Immature natural killer cell (primary cell): Measurements from ENCODE around the gene FAN1. TPM values are rescaled to one million over a fixed set of nuclear protein-coding genes. Genes with fewer than 3 reads are reported as not detected.

ENCODE experiments used
- DNase-seq, 3 donors: peaks; one replicate each; pipeline ENCODE4 v3.0.0; 2022; ENCODE audit warnings: mixed read lengths in 1 of 3
- H3K27ac Mint-ChIP-seq, 6 donors: one replicate each; pipeline ENCODE4 v1.8.0; 2020; ENCODE audit warnings: mixed read lengths in 6 of 6, mild to moderate bottlenecking in 5 of 6, inconsistent platforms in 4 of 6, moderate library complexity in 3 of 6
- H3K27me3 Mint-ChIP-seq, 3 donors: one replicate each; pipeline ENCODE4 v1.8.0; 2020 to 2021; ENCODE audit warnings: low read depth in 3 of 3, mild to moderate bottlenecking in 3 of 3, mixed read lengths in 3 of 3, moderate library complexity in 3 of 3, inconsistent platforms in 1 of 3
- H3K36me3 Mint-ChIP-seq, 3 donors: one replicate each; pipeline ENCODE4 v1.8.0; 2020; ENCODE audit warnings: mixed read lengths in 3 of 3, inconsistent platforms in 2 of 3, mild to moderate bottlenecking in 2 of 3
- H3K4me1 Mint-ChIP-seq, 2 donors: one replicate each; pipeline ENCODE4 v1.8.0; 2020; ENCODE audit warnings: inconsistent platforms in 2 of 2, mild to moderate bottlenecking in 2 of 2, mixed read lengths in 2 of 2, moderate library complexity in 1 of 2
- H3K4me3 Mint-ChIP-seq, 5 donors: one replicate each; pipeline ENCODE4 v1.8.0; 2020; ENCODE audit warnings: mild to moderate bottlenecking in 5 of 5, mixed read lengths in 5 of 5, inconsistent platforms in 3 of 5, moderate library complexity in 3 of 5
- H3K9me3 Mint-ChIP-seq, 6 donors: one replicate each; pipeline ENCODE4 v1.8.0; 2020; ENCODE audit warnings: mild to moderate bottlenecking in 6 of 6, mixed read lengths in 6 of 6, inconsistent platforms in 4 of 6, moderate library complexity in 3 of 6
- polyA plus RNA-seq, 3 donors: library from polyadenylated mRNA; unstranded; fragments of 300-500 nt; fragmentation: Illumina TruSeq; gene quantifications; one replicate each; pipeline ENCODE4 v1.2.3, GENCODE V29; 2021

Gene FAN1
- polyA plus RNA-seq, 3 donors from 2014 or later = 4.2 to 6.3 (median 5.2) TPM

GRCh38 chr15:30924353-30924752 lies 20.6 kb downstream of the FAN1 start:
- H3K4me1 Mint-ChIP-seq = no peaks in the 10 kb centered on the region
- H3K27ac Mint-ChIP-seq = no peak overlapping the region
- H3K9me3 Mint-ChIP-seq = no peaks in the 10 kb centered on the region
- peaks cover 0 to 4% (median 0%) of the 10 kb centered on the region in 3 donors for H3K27me3 Mint-ChIP-seq
- peaks cover 14 to 48% (median 25%) of the 10 kb centered on the region in 3 donors for H3K36me3 Mint-ChIP-seq
- DNase-seq = no peak
- no peak overlapping the region for H3K4me3 Mint-ChIP-seq

- H3K27ac Mint-ChIP-seq = no peak overlapping the region
These were observed 22.0 kb downstream of the FAN1 start for GRCh38 chr15:30925686-30926085.

DNA sequence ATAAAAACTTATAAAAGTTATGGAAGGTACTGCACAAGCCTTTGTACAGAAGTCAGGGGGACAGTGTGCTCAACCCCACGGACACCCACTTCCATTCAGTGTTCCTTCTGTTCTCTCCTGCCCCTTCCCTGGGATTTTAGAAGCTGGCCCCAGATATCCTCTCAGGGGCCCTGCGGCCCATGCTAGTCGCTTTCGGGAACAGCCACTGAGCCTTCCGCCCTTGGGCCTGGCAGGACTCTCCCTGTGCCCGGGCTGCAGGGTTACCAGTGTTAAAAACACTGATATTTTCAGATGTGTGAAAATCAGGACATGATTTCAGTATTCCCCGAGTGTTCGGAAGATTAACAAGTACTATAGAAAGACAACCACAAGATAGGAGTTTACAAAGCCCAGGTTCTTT lies 22.4 kb downstream of the FAN1 start:
- Mint-ChIP-seq H3K4me3 (no peak overlapping the region), H3K27ac (peak overlapping the region in 1 of 6 donors; percentile 38), H3K9me3 (no peaks in the 10 kb centered on the region), H3K27me3 (peaks cover 0 to 2% (median 0%) of the 10 kb centered on the region in 3 donors), H3K4me1 (no peaks in the 10 kb centered on the region), H3K36me3 (peaks cover 13 to 50% (median 26%) of the 10 kb centered on the region in 3 donors)
- DNase-seq = no peak

More at GRCh38 chr15:30925686-30926085, 22.0 kb downstream of the FAN1 start:
- H3K9me3 Mint-ChIP-seq = no peaks in the 10 kb centered on the region
- H3K27me3 Mint-ChIP-seq = peaks cover 0 to 4% (median 0%) of the 10 kb centered on the region in 3 donors
- peaks cover 14 to 52% (median 26%) of the 10 kb centered on the region in 3 donors for H3K36me3 Mint-ChIP-seq
- H3K4me3 Mint-ChIP-seq = no peak overlapping the region
- H3K4me1 Mint-ChIP-seq = no peaks in the 10 kb centered on the region
- no peak for DNase-seq

GRCh38 chr15:30927148-30927761 lies 23.5 kb downstream of the FAN1 start:
- Mint-ChIP-seq H3K36me3 (peaks cover 8 to 47% (median 25%) of the 10 kb centered on the region in 3 donors), H3K4me1 (no peaks in the 10 kb centered on the region), H3K27ac (peak overlapping the region in 1 of 6 donors; percentile 56), H3K4me3 (no peak overlapping the region), H3K9me3 (no peaks in the 10 kb centered on the region), H3K27me3 (peaks cover 0 to 2% (median 0%) of the 10 kb centered on the region in 3 donors)
- no peak for DNase-seq

DNA sequence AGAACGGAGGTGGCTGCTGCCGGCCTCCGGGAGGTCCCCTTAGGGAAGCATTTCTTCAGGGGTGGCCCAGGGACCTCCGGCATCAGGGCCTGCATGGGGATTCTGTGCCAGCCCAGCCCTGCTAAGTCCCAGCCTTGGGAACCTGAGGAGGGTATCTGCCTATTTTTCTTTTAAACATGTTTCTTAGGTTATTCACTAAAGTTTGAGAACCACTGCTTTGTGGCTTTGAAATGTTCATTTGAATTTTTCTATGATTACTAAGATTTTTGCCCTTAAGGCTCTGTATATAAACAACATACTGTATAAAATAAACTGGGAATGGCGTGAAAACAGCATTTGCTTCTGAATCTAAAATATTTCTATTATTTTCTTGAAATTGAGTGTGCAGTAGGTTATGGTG lies 24.4 kb downstream of the FAN1 start:
- Mint-ChIP-seq H3K27ac (no peak overlapping the region), H3K27me3 (peaks cover 0 to 2% (median 0%) of the 10 kb centered on the region in 3 donors), H3K4me3 (no peak overlapping the region), H3K36me3 (peaks cover 4 to 38% (median 23%) of the 10 kb centered on the region in 3 donors), H3K9me3 (no peaks in the 10 kb centered on the region), H3K4me1 (no peaks in the 10 kb centered on the region)
- DNase-seq = no peak

- no peak for DNase-seq
- Mint-ChIP-seq H3K4me3 (no peak overlapping the region), H3K27me3 (peaks cover 0 to 2% (median 0%) of the 10 kb centered on the region in 3 donors), H3K9me3 (no peaks in the 10 kb centered on the region), H3K36me3 (peaks cover 8 to 34% (median 16%) of the 10 kb centered on the region in 3 donors), H3K27ac (no peak overlapping the region), H3K4me1 (no peaks in the 10 kb centered on the region)
These were observed 25.5 kb downstream of the FAN1 start for GRCh38 chr15:30929064-30929669.

DNA sequence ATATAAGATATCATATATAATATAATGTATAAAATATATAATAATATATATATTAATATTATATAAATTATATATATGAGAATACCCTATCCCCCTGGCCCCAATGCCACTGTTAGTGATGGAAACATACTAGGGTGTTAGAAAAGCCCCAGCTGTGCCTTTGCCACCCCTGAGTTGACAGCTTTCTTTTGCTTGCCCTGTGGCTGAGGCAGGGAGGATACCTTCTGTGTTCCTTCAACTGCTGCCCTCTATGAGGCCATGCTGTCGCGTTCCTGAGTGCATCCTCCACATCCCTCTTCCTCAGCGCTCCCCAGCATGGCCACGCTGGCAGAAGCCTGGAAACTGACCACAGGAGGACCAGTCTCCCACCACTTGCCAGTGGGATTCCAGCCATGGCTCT lies 26.3 kb downstream of the FAN1 start:
- Mint-ChIP-seq H3K9me3 (no peaks in the 10 kb centered on the region), H3K4me3 (no peak overlapping the region), H3K27ac (no peak overlapping the region), H3K27me3 (peaks cover 0 to 2% (median 0%) of the 10 kb centered on the region in 3 donors), H3K36me3 (peaks cover 9 to 34% (median 16%) of the 10 kb centered on the region in 3 donors), H3K4me1 (no peaks in the 10 kb centered on the region)
- DNase-seq = no peak

DNA sequence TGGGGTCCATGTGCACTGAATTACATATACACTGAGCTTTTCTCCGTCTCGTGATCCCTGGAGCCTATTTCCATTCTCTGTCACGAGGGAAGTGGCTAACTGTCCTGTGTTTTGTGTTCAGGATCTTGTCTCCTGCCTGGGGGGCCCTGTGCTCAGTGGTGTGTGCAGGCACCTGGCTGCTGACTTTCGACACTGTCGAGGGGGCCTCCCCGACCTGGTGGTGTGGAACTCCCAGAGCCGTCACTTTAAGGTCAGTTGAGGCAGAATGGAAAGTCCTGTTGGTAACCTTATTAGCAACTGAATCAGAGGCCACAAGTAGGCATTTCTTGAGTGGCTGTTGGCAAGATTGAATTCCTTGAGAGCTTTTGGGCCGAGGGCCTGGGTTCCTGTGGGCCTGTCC lies 26.7 kb downstream of the FAN1 start:
- H3K27me3 Mint-ChIP-seq = peaks cover 0 to 2% (median 0%) of the 10 kb centered on the region in 3 donors
- H3K36me3 Mint-ChIP-seq = peaks cover 9 to 34% (median 16%) of the 10 kb centered on the region in 3 donors
- H3K4me3 Mint-ChIP-seq = no peak overlapping the region
- no peaks in the 10 kb centered on the region for H3K4me1 Mint-ChIP-seq
- H3K27ac Mint-ChIP-seq = no peak overlapping the region
- H3K9me3 Mint-ChIP-seq = no peaks in the 10 kb centered on the region
- no peak for DNase-seq

DNA sequence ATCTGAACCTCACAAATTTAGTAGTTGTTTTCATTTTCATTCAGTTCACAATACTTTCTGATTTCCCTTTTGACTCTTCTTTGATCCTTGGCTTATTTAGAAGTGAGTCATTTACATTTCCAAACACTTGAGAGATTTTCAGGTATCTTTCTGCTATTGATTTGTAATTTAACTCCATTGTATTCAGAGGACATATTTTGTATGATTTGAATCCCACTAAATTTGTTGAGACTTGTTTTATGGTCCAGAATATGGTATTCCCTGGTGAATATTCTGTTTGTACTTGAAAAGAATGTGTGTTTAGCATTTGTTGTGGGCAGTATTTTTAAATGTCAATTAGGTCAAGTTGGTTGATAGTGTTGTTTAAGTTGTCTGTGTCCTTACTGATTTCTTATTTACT lies 29.6 kb downstream of the FAN1 start:
- no peak overlapping the region for H3K4me3 Mint-ChIP-seq
- no peak for DNase-seq
- peak overlapping the region in 3 of 6 donors; percentile 4 to 66 (median 8) for H3K27ac Mint-ChIP-seq
- no peaks in the 10 kb centered on the region for H3K9me3 Mint-ChIP-seq
- H3K27me3 Mint-ChIP-seq = peaks cover 0 to 1% (median 0%) of the 10 kb centered on the region in 3 donors
- peaks cover 5 to 33% (median 8%) of the 10 kb centered on the region in 3 donors for H3K36me3 Mint-ChIP-seq
- H3K4me1 Mint-ChIP-seq = no peaks in the 10 kb centered on the region

DNA sequence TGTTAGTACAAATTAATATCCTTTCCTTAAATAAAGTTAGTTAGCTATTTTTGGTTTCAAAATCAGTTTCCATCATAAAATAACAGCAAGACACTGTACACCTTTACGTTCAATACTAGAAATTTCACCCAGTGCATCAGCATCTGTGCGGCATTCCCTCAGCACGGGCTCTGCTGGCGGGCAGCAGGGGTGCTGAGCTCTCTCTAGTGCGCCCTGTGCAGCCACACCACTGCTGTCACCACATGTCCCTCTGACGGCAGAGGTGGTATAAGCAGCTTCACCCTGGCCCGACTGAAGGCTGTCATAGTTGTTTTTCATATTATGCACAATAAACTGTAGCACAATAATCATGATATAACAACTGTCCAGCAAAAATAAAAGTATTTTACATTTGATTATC lies 35.4 kb downstream of the FAN1 start:
- no peak for DNase-seq
- Mint-ChIP-seq H3K4me3 (no peak overlapping the region), H3K36me3 (peaks cover 12 to 55% (median 20%) of the 10 kb centered on the region in 3 donors), H3K9me3 (no peaks in the 10 kb centered on the region), H3K4me1 (no peaks in the 10 kb centered on the region), H3K27me3 (peaks cover 0 to 1% (median 1%) of the 10 kb centered on the region in 3 donors), H3K27ac (peak overlapping the region in 1 of 6 donors; percentile 8)

GRCh38 chr15:30940359-30940758 lies 36.6 kb downstream of the FAN1 start:
- DNase-seq = no peak
- H3K4me1 Mint-ChIP-seq = no peaks in the 10 kb centered on the region
- H3K27me3 Mint-ChIP-seq = peaks cover 0 to 1% (median 1%) of the 10 kb centered on the region in 3 donors
- peaks cover 12 to 54% (median 18%) of the 10 kb centered on the region in 3 donors for H3K36me3 Mint-ChIP-seq
- no peaks in the 10 kb centered on the region for H3K9me3 Mint-ChIP-seq
- H3K4me3 Mint-ChIP-seq = no peak overlapping the region
- peak overlapping the region in 1 of 6 donors; percentile 13 for H3K27ac Mint-ChIP-seq

DNA sequence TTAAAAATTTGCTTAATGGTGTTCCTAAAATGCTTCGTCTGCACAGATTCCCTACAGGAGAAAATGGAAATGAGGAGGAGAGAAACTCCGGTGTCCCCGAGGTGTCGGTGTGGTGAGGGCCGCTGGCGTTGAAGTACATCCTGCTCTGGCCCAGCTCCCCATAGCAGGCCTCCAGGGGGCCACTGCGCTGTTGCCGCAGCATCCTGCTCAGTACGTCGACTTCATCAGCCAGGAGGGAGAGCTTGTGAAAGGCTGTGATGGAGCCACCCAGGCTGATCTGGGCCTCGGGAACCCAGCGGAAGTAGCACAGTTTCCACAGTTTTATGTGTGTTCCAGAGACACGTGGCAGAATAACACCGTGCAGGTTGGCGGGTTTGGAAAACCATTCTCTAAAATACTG lies 37.8 kb downstream of the FAN1 start:
- Mint-ChIP-seq H3K27ac (peak overlapping the region in 1 of 6 donors; percentile 7), H3K4me3 (no peak overlapping the region), H3K9me3 (no peaks in the 10 kb centered on the region), H3K4me1 (no peaks in the 10 kb centered on the region), H3K27me3 (peaks cover 0 to 1% (median 0%) of the 10 kb centered on the region in 3 donors), H3K36me3 (peaks cover 20 to 60% (median 22%) of the 10 kb centered on the region in 3 donors)
- no peak for DNase-seq

GRCh38 chr15:30943654-30944335 lies 40.1 kb downstream of the FAN1 start:
- Mint-ChIP-seq H3K4me3 (no peak overlapping the region), H3K27me3 (peaks cover 0 to 1% (median 0%) of the 10 kb centered on the region in 3 donors), H3K27ac (no peak overlapping the region), H3K4me1 (no peaks in the 10 kb centered on the region), H3K36me3 (peaks cover 29 to 64% (median 35%) of the 10 kb centered on the region in 3 donors), H3K9me3 (no peaks in the 10 kb centered on the region)
- DNase-seq = no peak

- H3K27me3 Mint-ChIP-seq = peaks cover 0 to 1% (median 0%) of the 10 kb centered on the region in 3 donors
- H3K36me3 Mint-ChIP-seq = peaks cover 35 to 75% (median 51%) of the 10 kb centered on the region in 3 donors
- peaks cover 0 to 5% of the 10 kb centered on the region in 2 donors for H3K4me1 Mint-ChIP-seq
- no peak for DNase-seq
- H3K9me3 Mint-ChIP-seq = no peaks in the 10 kb centered on the region
- no peak overlapping the region for H3K4me3 Mint-ChIP-seq
- H3K27ac Mint-ChIP-seq = no peak overlapping the region
These were observed 49.5 kb downstream of the FAN1 start for GRCh38 chr15:30953183-30953582.
